SHP77 treated with DMSO at 0.1 percent for 48 hours (cell line): Measurements from ENCODE around the gene MBD3.

ENCODE experiments used
- DNase-seq: peaks from one replicate; lab custom pipeline; 2025; lab: John Stamatoyannopoulos, UW

MBD3 gene

GRCh38 chr19:1619094-1619439, 26.4 kb upstream of the MBD3 start:
- no peak for DNase-seq

DNA sequence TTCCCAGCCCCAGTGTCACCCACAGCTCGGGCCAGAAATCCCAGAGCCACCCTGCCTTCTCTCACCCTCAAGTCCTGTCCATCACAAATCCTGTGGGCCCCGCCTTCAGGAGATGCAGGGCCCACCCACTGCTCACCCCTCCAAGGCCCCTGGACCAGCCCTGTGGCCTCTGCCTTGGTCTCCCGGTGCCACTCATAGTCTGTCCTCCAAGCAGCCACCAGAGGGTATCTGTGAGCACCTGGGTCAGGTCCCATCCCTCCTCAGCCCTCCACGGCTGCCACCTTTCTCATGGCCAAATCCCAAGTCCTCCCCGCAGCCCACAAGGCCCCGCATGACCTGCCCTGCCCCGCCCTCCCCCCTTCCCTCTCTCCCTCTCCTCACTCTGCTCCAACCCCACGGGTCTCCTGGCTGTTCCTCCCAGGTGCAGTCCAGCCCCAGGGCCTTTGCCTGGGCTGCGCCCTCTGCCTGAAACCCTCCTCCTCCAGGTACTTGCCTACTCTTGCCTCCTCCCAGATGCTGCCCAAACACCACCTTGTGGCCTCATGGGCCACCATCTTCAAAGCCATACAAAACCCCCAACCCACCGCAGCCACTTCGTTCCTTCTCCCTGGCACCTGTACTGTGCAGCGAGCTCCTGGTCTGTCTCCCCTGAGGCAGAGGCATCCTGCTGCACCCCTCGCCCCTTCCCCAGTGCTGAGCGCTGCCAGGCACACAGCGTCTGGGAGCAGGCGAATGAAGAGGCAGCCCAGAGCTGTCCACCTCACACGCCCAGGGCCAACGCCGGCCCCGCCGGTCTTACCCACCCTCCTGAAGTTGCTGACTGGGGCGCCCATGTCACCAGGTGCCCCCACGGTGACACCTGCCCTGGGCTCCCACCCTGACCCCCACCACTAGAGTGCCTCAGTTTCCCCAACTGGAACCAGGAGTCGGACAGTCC, 25.8 kb upstream of the MBD3 start:
- DNase-seq, result peak; percentile 2

DNA sequence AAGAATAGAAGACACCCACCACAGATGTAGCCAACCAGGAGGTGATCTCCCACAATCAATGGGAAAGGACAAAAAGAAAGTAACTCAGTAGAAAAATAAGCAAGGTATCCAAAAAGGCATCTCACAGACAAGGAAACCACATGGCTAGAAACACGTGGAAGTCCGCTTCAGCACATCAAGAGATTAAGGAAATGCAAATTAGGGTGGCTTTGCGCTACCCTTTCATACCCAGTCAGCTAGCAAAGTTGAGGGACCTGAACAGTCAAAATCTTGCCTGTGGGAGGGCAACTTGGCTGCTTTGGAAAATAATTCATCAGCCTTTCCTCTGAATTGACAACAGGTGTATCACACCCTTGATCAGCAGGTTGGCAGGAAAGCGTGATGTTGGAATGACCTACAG, 24.2 kb upstream of the MBD3 start:
- DNase-seq, result no peak

DNA sequence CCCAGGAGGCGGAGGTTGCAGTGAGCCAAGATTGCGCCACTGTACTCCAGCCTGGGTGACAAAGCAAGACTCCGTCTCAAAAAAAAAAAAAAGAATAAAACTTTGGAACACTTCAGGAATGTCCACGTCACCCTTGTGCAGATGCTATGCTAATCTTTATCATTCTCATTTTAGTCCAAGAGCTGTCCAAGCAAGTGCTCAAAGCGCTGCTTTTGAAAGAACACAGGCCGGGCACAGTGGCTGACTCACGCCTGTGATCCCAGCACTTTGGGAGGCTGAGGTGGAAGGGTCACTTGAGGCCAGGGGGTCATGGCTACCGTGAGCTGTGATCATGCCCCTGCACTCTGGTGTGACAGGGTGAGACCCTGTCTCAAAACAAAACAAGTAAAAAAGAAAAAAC, 23.7 kb upstream of the MBD3 start:
- no peak for DNase-seq

DNA sequence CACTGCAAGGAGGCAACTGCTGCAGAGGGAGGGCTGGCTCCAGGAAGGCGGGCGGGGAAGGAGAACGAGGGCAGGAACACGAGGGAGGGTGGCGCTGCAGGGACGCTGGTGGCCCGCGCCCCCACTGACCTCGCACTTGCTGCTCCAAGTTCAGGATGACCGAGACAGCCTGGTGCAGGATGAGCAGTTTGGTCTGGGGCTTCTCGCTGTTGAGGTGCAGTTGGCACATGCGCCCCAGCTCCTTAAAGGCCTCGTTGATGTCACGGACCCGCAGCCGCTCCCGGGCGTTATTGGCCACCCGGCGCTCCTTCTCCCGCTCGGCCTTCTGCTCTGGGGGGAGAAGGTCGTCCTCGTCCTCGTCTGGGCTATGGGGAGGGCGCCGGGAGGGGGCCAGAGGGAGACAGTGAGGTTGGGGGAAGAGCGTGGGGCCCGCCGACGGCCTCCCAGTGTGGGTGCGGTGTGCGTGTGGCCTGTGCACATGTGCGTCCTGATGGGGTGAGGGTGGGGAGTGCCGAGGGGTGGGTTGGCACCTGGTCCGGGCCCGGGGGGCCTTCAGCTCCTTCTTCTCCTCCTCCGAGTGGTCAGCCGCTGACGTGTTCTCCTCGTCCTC, 22.6 kb upstream of the MBD3 start:
- no peak for DNase-seq

- DNase-seq, result no peak
Measured at GRCh38 chr19:1613808-1614570, 21.3 kb upstream of the MBD3 start.

DNA sequence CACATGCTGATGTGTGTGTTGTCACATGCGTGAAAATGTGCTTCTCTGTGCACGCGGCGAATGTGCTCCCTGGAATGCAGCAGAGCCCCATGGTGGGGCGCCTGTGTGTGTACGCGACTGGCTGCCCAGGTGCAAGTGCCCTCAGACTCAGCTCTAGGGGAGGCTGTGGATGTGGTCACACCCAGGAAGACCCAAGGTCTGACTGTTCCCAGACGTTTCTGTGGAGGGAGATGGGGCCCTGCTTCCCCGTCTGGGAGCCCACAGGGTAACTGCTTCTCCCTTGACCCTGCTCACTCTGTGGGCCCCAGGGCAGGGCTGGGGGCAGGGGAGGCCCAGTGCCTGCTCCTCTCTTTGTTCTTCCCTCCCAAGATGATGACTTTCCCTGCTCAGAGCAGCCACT, 20.5 kb upstream of the MBD3 start:
- DNase-seq, result no peak

DNA sequence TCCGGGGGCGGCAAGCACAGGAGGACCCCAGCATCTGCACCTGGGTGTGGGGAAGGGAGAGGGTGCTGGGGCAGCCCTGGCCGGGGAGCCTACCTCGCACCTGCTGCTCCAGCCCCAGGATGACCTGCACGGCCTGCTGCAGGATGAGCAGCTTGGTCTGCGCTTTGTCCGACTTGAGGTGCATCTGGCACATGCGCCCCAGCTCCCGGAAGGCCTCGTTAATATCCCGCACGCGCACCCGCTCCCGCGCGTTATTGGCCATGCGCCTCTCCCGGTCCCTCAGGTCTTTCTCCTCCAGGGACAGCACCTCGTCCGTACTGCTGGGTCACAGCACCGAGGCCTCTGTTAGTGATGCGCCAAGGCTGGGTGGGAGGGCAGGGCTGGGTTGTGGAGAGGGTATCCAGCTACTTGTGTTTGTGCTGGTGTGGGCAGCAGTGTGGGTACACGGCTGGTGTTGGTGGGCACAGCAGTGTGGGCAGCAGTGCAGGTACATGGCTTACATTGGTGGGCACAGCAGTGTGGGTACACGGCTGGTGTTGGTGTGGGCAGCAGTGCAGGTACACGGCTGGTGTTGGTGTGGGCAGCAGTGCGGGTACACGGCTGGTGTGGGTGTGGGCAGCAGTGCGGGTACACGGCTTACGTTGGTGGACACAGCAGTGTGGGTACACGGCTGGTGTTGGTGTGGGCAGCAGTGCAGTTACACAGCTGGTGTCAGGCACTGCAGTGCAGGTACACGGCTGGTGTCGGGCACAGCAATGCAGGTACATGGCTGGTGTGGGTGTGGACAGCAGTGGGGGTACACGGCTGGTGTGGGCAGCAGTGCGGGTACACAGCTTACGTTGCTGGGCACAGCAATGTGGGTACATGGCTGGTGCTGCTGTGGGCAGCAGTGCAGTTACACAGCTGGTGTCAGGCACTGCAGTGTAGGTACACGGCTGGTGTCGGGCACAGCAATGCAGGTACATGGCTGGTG, 19.7 kb upstream of the MBD3 start:
- no peak for DNase-seq

DNA sequence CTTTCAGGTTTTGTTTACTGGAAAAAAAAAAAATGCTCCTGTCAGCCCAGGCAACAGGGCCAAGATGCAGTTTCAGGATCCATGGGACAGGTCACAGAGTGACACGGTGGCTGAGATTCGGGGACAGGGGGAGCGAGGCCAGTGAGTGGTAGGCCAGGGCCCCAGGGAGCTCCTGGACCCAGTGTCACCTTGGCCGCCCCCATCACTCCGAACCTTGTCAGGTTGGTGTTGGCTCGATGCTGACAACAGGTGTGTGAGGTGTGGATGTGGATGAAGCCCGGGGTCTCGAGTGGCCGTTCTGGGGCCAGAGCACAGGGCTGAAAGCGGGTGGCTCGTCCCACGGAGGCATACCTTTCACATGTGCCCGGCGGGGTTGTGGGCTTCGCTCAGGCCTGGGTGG, 18.7 kb upstream of the MBD3 start:
- DNase-seq, result no peak

DNA sequence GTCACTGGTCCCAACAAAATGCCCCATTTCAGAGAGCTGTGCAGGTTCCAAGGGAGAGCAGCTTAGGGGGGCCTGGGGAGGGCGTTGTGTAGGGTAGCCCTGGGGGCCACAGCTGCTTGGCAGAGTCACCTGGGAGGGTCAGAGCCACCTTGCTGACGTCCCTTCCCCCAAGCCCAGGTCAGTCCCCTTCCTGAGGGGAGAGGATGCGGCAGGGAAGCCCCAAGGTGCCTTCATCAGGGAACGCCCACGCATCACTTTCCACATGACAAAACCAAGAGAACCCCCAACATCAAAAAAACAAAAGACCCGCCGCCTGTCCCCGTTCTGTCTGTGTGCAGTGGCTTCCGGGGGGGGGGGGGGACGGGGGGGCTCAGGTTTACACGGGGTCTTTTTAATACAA, 17.9 kb upstream of the MBD3 start:
- no peak for DNase-seq

DNA sequence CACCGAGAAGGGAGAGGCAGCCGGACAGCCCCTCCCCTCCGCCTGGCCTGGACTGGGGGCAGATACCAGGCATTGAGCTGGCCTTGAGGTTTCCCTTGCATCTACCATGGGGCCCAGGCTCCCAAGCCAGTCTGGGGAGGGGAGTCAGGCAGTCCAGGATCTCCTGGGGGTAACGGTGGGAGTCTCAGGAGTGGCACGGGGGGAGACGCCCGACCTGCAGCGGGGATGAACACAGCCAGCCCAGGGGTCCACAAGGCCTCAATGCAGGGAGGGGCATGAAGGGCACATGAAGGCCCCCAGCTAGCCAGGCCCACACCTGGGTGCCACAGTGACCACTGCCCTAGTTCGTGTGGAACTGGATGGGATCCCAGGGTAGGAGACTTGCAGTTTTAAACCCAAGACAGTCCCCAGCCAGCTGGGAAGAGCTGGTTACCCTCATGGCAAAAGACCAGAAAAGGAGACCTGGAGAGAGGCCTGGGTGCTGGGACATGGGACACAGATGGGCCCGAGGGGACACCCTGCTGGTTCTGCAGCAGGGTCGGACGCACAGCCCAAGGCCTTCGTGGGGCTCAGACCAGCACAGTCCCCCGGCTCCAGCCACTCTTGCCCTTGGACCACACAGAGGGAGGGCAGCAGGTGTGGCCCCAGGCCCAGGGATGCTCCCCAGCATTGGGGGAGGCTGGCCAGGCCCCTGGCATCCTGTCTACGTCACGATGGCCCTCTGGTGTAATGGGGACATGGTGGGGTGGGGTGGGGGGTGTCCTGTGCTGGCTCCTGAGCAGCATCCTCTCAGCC, 17.2 kb upstream of the MBD3 start:
- no peak for DNase-seq

GRCh38 chr19:1609103-1609396, 16.4 kb upstream of the MBD3 start:
- DNase-seq, result no peak

DNA sequence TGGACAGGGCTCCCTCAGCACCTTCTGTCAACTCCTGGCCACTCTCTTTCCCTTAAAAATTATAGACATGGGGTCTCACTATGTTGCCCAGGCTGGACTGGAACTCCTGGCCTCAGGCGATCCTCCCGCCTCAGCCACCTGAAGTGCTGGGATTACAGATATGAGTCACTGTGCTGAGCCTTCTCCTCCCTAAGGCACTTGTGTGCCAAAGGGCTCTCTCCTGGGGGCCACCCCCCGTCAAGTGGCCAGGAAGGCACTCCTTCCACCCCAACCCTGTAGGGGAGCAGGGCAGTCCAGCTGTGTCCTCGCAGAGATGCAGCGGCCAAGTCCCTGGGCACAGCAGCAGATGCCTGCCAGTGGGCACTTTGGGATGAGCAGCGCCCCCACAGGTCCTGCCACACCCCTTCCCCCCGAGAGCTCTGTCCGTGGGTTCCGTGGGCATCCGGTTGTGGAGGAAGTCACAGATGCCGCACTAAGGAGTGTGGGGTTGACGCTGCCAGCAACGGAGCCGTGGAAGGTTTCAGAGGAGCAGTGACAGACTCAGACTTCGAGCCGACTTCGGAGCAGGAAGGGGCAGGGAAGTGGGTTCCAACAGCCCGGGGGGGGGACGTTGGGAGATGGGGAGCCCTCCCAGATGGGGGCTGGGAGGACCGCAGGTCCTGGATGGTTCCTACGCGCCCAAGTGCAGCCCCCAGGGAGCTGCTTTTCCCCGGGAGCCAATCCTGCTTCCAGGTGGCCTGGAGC, 15.9 kb upstream of the MBD3 start:
- DNase-seq, result no peak

DNA sequence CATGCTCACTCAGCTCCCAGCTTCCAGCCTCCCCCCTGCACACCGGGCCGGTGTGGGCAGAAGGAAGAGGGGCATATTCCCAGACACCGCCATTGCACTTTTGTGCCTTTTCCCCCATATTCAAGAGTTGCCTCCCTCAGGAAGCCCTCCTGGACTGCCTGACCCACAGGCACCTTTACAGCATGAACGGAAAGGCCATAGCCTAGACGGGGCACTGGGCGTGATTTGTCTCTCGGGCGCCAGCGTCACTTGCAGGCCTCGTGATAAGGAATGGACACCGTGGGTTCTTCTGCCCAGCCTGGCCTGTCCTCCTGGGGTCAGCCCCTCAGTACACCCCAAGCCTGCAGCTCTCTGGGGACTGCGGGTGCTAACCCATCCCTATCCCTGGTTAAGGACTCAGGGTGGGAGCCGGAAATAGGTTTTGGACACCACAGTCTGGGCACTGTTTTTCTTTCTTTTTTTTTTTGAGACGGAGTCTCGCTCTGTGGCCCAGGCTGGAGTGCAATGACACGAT, 13.5 kb upstream of the MBD3 start:
- DNase-seq, result no peak

- peak; percentile 88 for DNase-seq
Measured at GRCh38 chr19:1605236-1606137, 12.8 kb upstream of the MBD3 start, which contains the start of gene UQCR11. Gene UQCR11, minus strand, starts transcription at chr19:1605462. Its CDS starts 53 bp downstream, at chr19:1605409.

GRCh38 chr19:1602091-1602707, 9.5 kb upstream of the MBD3 start:
- no peak for DNase-seq

GRCh38 chr19:1601613-1602064, 9.0 kb upstream of the MBD3 start:
- DNase-seq, result no peak

- no peak for DNase-seq
Measured at GRCh38 chr19:1599460-1599846, 6.8 kb upstream of the MBD3 start.
